GM18870 (cell line): ENCODE measurements around the gene SPDYE8.
"Not testable (repeated sequence)": the region's sequence is repeated elsewhere in the genome, so short reads cannot be mapped to it uniquely, and the experiment has no call there.

Source experiments
- ATAC-seq: cut with Tn5 transposase; IDR thresholded peaks from one replicate; pipeline ENCODE4 v1.9.1; 2021; ENCODE audit warnings: moderate library complexity; ENCODE audit not compliant: unreplicated experiment

The SPDYE8 gene

GRCh38 chr7:73029666-73030065 is at the start of gene SPDYE8:
Gene SPDYE8, minus strand, starts transcription at chr7:73029766. Its CDS starts 1,800 bp downstream, at chr7:73027966.
- not testable (repeated sequence) for ATAC-seq

- ATAC-seq = not testable (repeated sequence)
Observed at GRCh38 chr7:73057811-73058210, 28.2 kb upstream of the SPDYE8 start, which contains the start of gene SPDYE11. Gene SPDYE11, minus strand, starts transcription at chr7:73057911. Its CDS starts 1,800 bp downstream, at chr7:73056111.

- ATAC-seq = not testable (repeated sequence)
Observed at GRCh38 chr7:73006491-73006890, 23.1 kb downstream of the SPDYE8 start.

- peak; percentile 68 for ATAC-seq
Observed at GRCh38 chr7:73005693-73006447, 23.7 kb downstream of the SPDYE8 start.

- ATAC-seq = peak; percentile 70
Observed at GRCh38 chr7:73005356-73005692, 24.2 kb downstream of the SPDYE8 start.

GRCh38 chr7:72997887-72998468 is 31.6 kb downstream of the SPDYE8 start:
- not testable (repeated sequence) for ATAC-seq

- not testable (repeated sequence) for ATAC-seq
Observed at GRCh38 chr7:72997447-72997846, 32.1 kb downstream of the SPDYE8 start.

- ATAC-seq = not testable (repeated sequence)
Observed at GRCh38 chr7:72995484-72995883, 34.1 kb downstream of the SPDYE8 start.

GRCh38 chr7:72990146-72990913 is 39.2 kb downstream of the SPDYE8 start:
- not testable (repeated sequence) for ATAC-seq

- ATAC-seq = not testable (repeated sequence)
Observed at GRCh38 chr7:72982084-72982483, 47.5 kb downstream of the SPDYE8 start.

- not testable (repeated sequence) for ATAC-seq
Observed at GRCh38 chr7:72980382-72980781, 49.2 kb downstream of the SPDYE8 start.

GRCh38 chr7:72976434-72976833 is 53.1 kb downstream of the SPDYE8 start:
- ATAC-seq = not testable (repeated sequence)

GRCh38 chr7:72975656-72976286 is 53.8 kb downstream of the SPDYE8 start:
- not testable (repeated sequence) for ATAC-seq

GRCh38 chr7:72974781-72975180 is 54.8 kb downstream of the SPDYE8 start:
- not testable (repeated sequence) for ATAC-seq

GRCh38 chr7:72971505-72971904 is 58.1 kb downstream of the SPDYE8 start:
- not testable (repeated sequence) for ATAC-seq
